Loucy (cell line): ENCODE measurements around the gene TENT4B.

Source experiments
- H2AFZ ChIP-seq: fragments of 200-600 bp; sonication (generic); 2 replicates; pipeline ENCODE4 v1.6.0; 2016; ENCODE audit warnings: antibody characterized with exemption, mild to moderate bottlenecking, low read length, moderate library complexity
- H3F3A ChIP-seq: fragments of 200-600 bp; 2 replicates; pipeline ENCODE4 v1.6.0; 2016; ENCODE audit warnings: antibody characterized with exemption, low read depth, mild to moderate bottlenecking
- H3K27me3 ChIP-seq: fragments of 200-600 bp; sonication (generic); 2 replicates; pipeline ENCODE4 v1.6.1; 2014; ENCODE audit warnings: low read length, mild to moderate bottlenecking; ENCODE audit not compliant: insufficient read depth, poor library complexity, severe bottlenecking
- H3K36me3 ChIP-seq: fragments of 200-600 bp; sonication (generic); 2 replicates; pipeline ENCODE4 v1.6.1; 2016; ENCODE audit warnings: low read length; ENCODE audit not compliant: insufficient read depth
- H3K4me1 ChIP-seq: fragments of 200-600 bp; sonication (generic); 2 replicates; pipeline ENCODE4 v1.5.1; 2014; ENCODE audit warnings: low read length, mild to moderate bottlenecking; ENCODE audit not compliant: insufficient read depth, poor library complexity, severe bottlenecking
- H3K4me2 ChIP-seq: fragments of 200-600 bp; sonication (generic); 2 replicates; pipeline ENCODE4 v1.6.0; 2014; ENCODE audit warnings: antibody characterized with exemption, low read length, low read depth, mild to moderate bottlenecking; ENCODE audit not compliant: poor library complexity, severe bottlenecking
- H3K4me3 ChIP-seq: fragments of 200-600 bp; sonication (generic); 2 replicates; pipeline ENCODE4 v1.5.1; 2014; ENCODE audit warnings: low read length, mild to moderate bottlenecking, mixed read lengths; ENCODE audit not compliant: poor library complexity, severe bottlenecking
- H3K79me2 ChIP-seq: fragments of 200-600 bp; sonication (generic); 2 replicates; pipeline ENCODE4 v1.6.1; 2014; ENCODE audit warnings: low read length; ENCODE audit not compliant: insufficient read depth
- H3K9ac ChIP-seq: fragments of 200-600 bp; sonication (generic); 2 replicates; pipeline ENCODE4 v1.6.0; 2014; ENCODE audit warnings: mild to moderate bottlenecking, low read depth, low read length, moderate library complexity; ENCODE audit not compliant: poor library complexity, severe bottlenecking
- H3K9me2 ChIP-seq: fragments of 200-600 bp; sonication (generic); replicated peaks from 2 replicates; pipeline ENCODE4 v1.6.1; 2016; ENCODE audit warnings: low read depth, low read length, mixed read lengths
- H3K9me3 ChIP-seq: fragments of 200-600 bp; sonication (generic); 2 replicates; pipeline ENCODE4 v1.6.1; 2014; ENCODE audit warnings: mild to moderate bottlenecking, antibody characterized with exemption, low read length, low read depth; ENCODE audit not compliant: insufficient read depth
- H4K20me1 ChIP-seq: fragments of 200-600 bp; sonication (generic); 2 replicates; pipeline ENCODE4 v1.6.0; 2014; ENCODE audit warnings: antibody characterized with exemption, low read length, mild to moderate bottlenecking; ENCODE audit not compliant: insufficient read depth, poor library complexity, severe bottlenecking
- CTCF ChIP-seq: fragments of 200-600 bp; sonication (generic); conservative IDR thresholded peaks from 2 replicates; pipeline ENCODE4 v1.5.1; 2014; ENCODE audit warnings: mild to moderate bottlenecking, antibody characterized with exemption, low read length
- EZH2phosphoT487 ChIP-seq: fragments of 200-600 bp; IDR thresholded peaks from 2 replicates; pipeline ENCODE4 v1.6.1; 2018; ENCODE audit warnings: antibody characterized with exemption, mild to moderate bottlenecking, moderate library complexity, borderline replicate concordance

The TENT4B gene

GRCh38 chr16:50195756-50196155 lies 42.6 kb downstream of the TENT4B start:
- no peaks in the 10 kb centered on the region for H3K9me3 ChIP-seq
- H3K4me1 ChIP-seq = peaks cover 29% of the 10 kb centered on the region
- no peaks in the 10 kb centered on the region for H3F3A ChIP-seq
- peaks cover 40% of the 10 kb centered on the region; the same call in 1 of the 2 replicates for H3K79me2 ChIP-seq
- no peak overlapping the region for H3K4me2 ChIP-seq
- no peak overlapping the region for H3K9ac ChIP-seq
- H2AFZ ChIP-seq = no peak overlapping the region
- H4K20me1 ChIP-seq = no peaks in the 10 kb centered on the region
- no peaks in the 10 kb centered on the region for H3K36me3 ChIP-seq
- H3K4me3 ChIP-seq = no peak overlapping the region
- no peak for TF ChIP-seq CTCF
- no peak for TF ChIP-seq EZH2phosphoT487
- H3K9me2 ChIP-seq = no peaks in the 10 kb centered on the region
- no peaks in the 10 kb centered on the region for H3K27me3 ChIP-seq

DNA sequence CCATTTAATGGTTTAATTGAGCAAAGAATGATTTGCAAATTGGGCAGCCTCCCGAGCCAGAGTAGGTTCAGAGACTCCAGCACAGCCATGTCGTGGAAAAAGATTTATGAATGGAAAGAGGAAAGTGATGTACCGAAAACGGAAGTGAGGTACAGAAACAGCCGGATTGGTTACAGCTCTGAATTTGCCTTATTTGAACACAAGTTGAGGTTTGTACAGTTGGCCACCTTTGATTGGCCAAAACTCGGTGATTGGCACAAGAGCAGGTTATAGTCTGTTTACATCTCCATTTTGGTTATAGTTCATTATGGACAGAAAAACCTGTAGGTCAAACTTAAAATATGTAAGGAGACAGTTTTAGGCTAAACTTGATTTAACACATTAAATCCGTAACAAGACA lies 44.5 kb downstream of the TENT4B start:
- Histone ChIP-seq H4K20me1 (no peaks in the 10 kb centered on the region), H3K36me3 (no peaks in the 10 kb centered on the region), H3F3A (no peaks in the 10 kb centered on the region), H3K9ac (no peak overlapping the region), H3K79me2 (peaks cover 37% of the 10 kb centered on the region; the same call in 1 of the 2 replicates), H3K4me3 (no peak overlapping the region), H3K4me1 (peaks cover 29% of the 10 kb centered on the region), H3K27me3 (no peaks in the 10 kb centered on the region), H2AFZ (no peak overlapping the region), H3K4me2 (no peak overlapping the region), H3K9me3 (no peaks in the 10 kb centered on the region), H3K9me2 (no peaks in the 10 kb centered on the region)
- TF ChIP-seq CTCF (no peak), EZH2phosphoT487 (no peak)

DNA sequence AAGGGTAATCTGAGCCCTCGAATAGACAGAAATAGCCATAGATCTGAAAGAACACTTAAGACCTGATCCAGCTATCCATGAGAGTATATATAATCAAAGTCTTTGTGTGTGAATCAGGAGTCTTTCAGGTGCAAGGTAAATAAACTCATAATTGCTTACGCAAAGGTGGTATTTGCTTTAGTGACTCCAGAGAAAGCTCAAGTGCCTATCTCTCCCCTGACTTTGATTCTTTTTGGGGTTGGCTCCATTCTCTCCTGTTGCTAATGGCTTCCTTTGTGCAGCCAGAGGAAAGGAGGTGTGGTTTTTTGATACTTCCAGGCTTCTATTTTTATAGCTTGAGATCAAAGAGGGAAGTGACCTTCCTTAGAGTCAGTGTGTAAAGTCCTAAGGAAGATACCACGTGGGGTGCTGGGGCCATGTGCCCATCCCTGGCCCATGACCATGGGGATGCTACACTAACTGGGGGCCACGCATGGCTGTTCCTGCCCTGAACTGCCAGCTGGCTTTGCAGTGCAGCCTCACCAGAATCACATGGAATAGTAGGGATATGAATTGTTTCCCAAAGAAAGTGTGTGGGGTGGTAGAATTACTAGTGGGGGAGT lies 45.8 kb downstream of the TENT4B start:
- no peak overlapping the region for H3K4me3 ChIP-seq
- no peaks in the 10 kb centered on the region for H3K27me3 ChIP-seq
- H3F3A ChIP-seq = no peaks in the 10 kb centered on the region
- peaks cover 29% of the 10 kb centered on the region for H3K4me1 ChIP-seq
- no peak overlapping the region for H2AFZ ChIP-seq
- no peak for TF ChIP-seq CTCF
- TF ChIP-seq EZH2phosphoT487 = no peak
- no peaks in the 10 kb centered on the region for H3K36me3 ChIP-seq
- no peaks in the 10 kb centered on the region for H3K9me2 ChIP-seq
- H3K79me2 ChIP-seq = peaks cover 31% of the 10 kb centered on the region; the same call in 1 of the 2 replicates
- H3K9me3 ChIP-seq = no peaks in the 10 kb centered on the region
- H4K20me1 ChIP-seq = no peaks in the 10 kb centered on the region
- no peak overlapping the region for H3K9ac ChIP-seq
- H3K4me2 ChIP-seq = no peak overlapping the region
